GM19455 (cell line): Measurements from ENCODE around the gene C16orf95.
"Not testable (repeated sequence)": the region's sequence is repeated elsewhere in the genome, so short reads cannot be mapped to it uniquely, and the experiment has no call there.

Source experiments
- ATAC-seq: cut with Tn5 transposase; IDR thresholded peaks from one replicate; pipeline ENCODE4 v1.9.1; 2021; ENCODE audit not compliant: unreplicated experiment

Gene C16orf95

DNA sequence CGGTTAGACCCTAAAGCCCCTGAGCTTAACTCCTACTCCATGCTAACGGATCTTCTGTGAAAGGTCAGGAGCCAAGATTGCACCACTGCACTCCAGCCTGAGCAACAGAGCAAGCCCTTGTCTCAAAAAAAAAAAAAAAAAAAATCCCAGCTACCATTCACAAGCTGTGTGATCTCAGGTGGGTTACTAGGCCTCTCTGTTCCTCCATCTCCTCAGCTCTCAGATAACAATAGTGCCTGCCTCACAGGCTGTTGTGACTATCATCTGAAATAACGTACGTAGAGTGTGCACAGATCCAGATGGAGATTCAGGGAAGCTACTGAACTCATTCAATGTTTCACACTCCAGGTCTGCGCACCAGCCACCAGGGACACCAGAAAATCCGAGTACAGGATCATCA is 57.8 kb downstream of the C16orf95 start:
- ATAC-seq, result no peak

DNA sequence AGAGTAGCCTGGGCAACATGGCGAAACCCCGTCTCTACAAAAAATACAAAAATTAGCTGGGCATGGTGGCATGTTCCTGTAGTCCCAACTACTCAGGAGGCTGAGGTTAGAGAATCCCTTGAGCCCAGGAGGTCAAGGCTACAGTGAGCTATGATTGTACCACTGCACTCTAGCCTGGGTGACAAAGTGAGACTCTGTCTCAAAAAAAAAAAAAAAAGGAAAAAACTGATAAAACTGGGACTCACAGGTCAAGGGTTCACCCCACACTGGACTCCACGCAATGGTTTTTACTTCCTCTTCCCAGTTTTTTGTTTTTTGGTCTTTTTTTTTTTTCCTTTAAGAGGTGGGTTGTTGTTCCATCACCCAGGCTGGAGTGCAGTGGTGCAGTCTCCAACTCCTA is 58.5 kb downstream of the C16orf95 start:
- ATAC-seq, result not testable (repeated sequence)

- ATAC-seq, result no peak
Measured at GRCh38 chr16:87255866-87256265, 61.3 kb downstream of the C16orf95 start.

DNA sequence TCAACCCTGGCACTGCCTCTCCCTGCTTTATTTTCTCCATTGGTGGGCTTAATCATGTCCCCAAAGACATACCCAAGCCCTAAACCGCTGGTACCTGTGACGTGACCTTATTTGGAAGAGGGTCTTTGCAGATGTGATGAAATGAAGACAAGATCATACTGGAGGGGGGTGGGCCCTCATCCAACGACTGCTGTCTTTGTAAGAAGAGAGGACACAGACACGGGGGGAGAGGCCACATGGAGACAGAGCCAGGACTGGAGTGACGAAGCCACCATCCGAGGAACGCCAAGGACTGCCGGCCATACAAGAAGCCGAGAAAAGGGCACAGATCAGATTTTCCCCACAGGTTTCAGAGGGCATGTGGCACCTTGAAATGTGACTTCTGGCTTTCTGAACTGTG is 62.5 kb downstream of the C16orf95 start:
- no peak for ATAC-seq

GRCh38 chr16:87254296-87254695 is 62.9 kb downstream of the C16orf95 start:
- no peak for ATAC-seq

DNA sequence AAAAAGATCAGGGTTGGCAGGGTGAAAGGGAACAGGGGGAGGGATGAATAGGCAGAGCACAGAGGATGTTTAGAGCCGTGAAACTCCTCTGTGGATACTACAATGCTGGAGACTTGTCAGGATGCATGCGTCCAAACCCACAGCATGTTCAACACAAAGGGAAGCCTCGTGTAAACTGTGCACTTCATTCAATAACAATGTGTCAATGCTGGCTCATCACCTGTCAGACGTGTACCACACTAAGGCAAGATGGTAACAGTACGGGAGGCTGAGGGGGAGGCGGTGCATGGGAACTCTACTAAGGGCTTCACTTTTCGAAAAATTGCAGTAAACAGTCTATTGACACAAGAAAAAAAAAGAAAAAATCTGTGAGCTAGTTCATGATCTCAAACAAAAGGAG is 63.7 kb downstream of the C16orf95 start:
- no peak for ATAC-seq
